HepG2 (cell line): ENCODE measurements around the gene VASN. TPM values are rescaled to one million over a fixed set of nuclear protein-coding genes. Genes with fewer than 3 reads are reported as not detected.
A peak's percentile ranks its signal among the peaks of the same experiment; 100 is the strongest.

Experiments
- CHD2 ChIP-seq: IDR thresholded peaks from 2 replicates; pipeline ENCODE4 v1.6.1; 2011; ENCODE audit warnings: low read depth, low read length, improper control_type of control experiment
- HINFP ChIP-seq: sonication (generic); formaldehyde crosslinking; IDR thresholded peaks from 2 replicates; pipeline ENCODE4 v1.4.0; 2020; ENCODE audit warnings: low read depth, mild to moderate bottlenecking, missing genetic modification reagents
- HIVEP1 ChIP-seq: sonication (generic); formaldehyde crosslinking; IDR thresholded peaks from 2 replicates; pipeline ENCODE4 v1.4.0; 2020; ENCODE audit warnings: mild to moderate bottlenecking, missing genetic modification reagents
- KAT2B ChIP-seq: fragments of 150-350 bp; IDR thresholded peaks from 2 replicates; pipeline ENCODE4 v1.6.1; 2014; ENCODE audit warnings: low read depth, low read length, borderline replicate concordance
- NFE2L1 ChIP-seq: sonication (generic); formaldehyde crosslinking; IDR thresholded peaks from 2 replicates; pipeline ENCODE4 v1.4.0; 2020; ENCODE audit warnings: missing genetic modification reagents, mild to moderate bottlenecking, borderline replicate concordance
- NR2F2 ChIP-seq: IDR thresholded peaks from 2 replicates; pipeline ENCODE4 v1.6.1; 2012; ENCODE audit warnings: low read depth, inconsistent platforms, borderline replicate concordance
- RELA ChIP-seq: sonication (generic); formaldehyde crosslinking; IDR thresholded peaks from 2 replicates; pipeline ENCODE4 v1.4.0; 2020; ENCODE audit warnings: missing genetic modification reagents
- SP2 ChIP-seq: sonication (generic); formaldehyde crosslinking; IDR thresholded peaks from 2 replicates; pipeline ENCODE4 v1.5.1; 2020; ENCODE audit warnings: mild to moderate bottlenecking, missing genetic modification reagents
- ZFP36L2 ChIP-seq: sonication (generic); formaldehyde crosslinking; IDR thresholded peaks from 2 replicates; pipeline ENCODE4 v1.4.0; 2020; ENCODE audit warnings: missing genetic modification reagents
- ZKSCAN8 ChIP-seq: IDR thresholded peaks from 2 replicates; pipeline ENCODE4 v1.6.1; 2016; ENCODE audit warnings: borderline replicate concordance, missing genetic modification reagents, missing compliant biosample characterization
- ZNF12 ChIP-seq: sonication (generic); formaldehyde crosslinking; IDR thresholded peaks from 2 replicates; pipeline ENCODE4 v1.5.0; 2020; ENCODE audit warnings: missing genetic modification reagents
- ZNF224 ChIP-seq: sonication (generic); formaldehyde crosslinking; IDR thresholded peaks from 2 replicates; pipeline ENCODE4 v1.5.0; 2020; ENCODE audit warnings: mild to moderate bottlenecking, missing genetic modification reagents
- ZNF260 ChIP-seq: sonication (generic); formaldehyde crosslinking; IDR thresholded peaks from 2 replicates; pipeline ENCODE4 v1.4.0; 2020; ENCODE audit warnings: missing genetic modification reagents, low read depth, mild to moderate bottlenecking, borderline replicate concordance
- ZNF382 ChIP-seq: sonication (generic); formaldehyde crosslinking; IDR thresholded peaks from 2 replicates; pipeline ENCODE4 v1.5.0; 2020; ENCODE audit warnings: missing genetic modification reagents, mild to moderate bottlenecking, borderline replicate concordance
- polyA plus RNA-seq, 8 experiments: library from polyadenylated mRNA; depleted of rRNA in 3 of 8; stranded (reverse) in 7 of 8; unstranded in 1 of 8; fragments of >200 nt; fragmentation: Illumina TruSeq in 4 of 8; extraction: Trizol in 4 of 8; gene quantifications; 2 replicates each; pipeline versions ENCODE4 v1.2.1 to v1.2.3, GENCODE V29; 2011 to 2016; ENCODE audit warnings: low read depth in 4 of 8, missing spikeins in 1 of 8, mixed read lengths in 1 of 8; ENCODE audit not compliant: insufficient read depth in 1 of 8
- total RNA-seq, 5 experiments: library from RNA; depleted of rRNA; stranded (reverse); fragments of >200 nt; fragmentation: Illumina TruSeq; extraction: Trizol; gene quantifications; 2 replicates each; pipeline ENCODE4 v1.2.3, GENCODE V29; 2016; ENCODE audit warnings: low read depth in 1 of 5
- TF ChIP-seq, protein P1 (sequence below): sonication (generic); formaldehyde crosslinking; conservative IDR thresholded peaks from 2 replicates; pipeline ENCODE4 v1.4.0; 2020; ENCODE audit warnings: mild to moderate bottlenecking, missing genetic modification reagents, moderate library complexity
- TF ChIP-seq, protein P2 (sequence below), 2 experiments: fragments of 450-650 bp in 1 of 2; sonication (generic) in 1 of 2; formaldehyde crosslinking; IDR thresholded peaks; 2 replicates each; pipeline versions ENCODE4 v1.5.0 to v1.8.0; 2020 to 2022; ENCODE audit warnings: mild to moderate bottlenecking in 1 of 2, missing genetic modification reagents in 1 of 2
- TF ChIP-seq, protein P3 (sequence below): sonication (generic); formaldehyde crosslinking; IDR thresholded peaks from 2 replicates; pipeline ENCODE4 v1.5.0; 2020; ENCODE audit warnings: missing genetic modification reagents, mild to moderate bottlenecking, borderline replicate concordance
- TF ChIP-seq, protein P4 (sequence below): sonication (generic); formaldehyde crosslinking; IDR thresholded peaks from 2 replicates; pipeline ENCODE4 v1.4.0; 2020; ENCODE audit warnings: low read depth, mild to moderate bottlenecking, missing genetic modification reagents
- TF ChIP-seq, protein P5 (sequence below): sonication (generic); formaldehyde crosslinking; IDR thresholded peaks from 2 replicates; pipeline ENCODE4 v1.5.0; 2020; ENCODE audit warnings: missing genetic modification reagents

The VASN gene
- total and polyA plus RNA-seq, 2 of the 13 experiments (the other 11 are each of a cell fraction or from before 2014, with no cell fraction given), result 8.4 to 18.2 TPM

DNA sequence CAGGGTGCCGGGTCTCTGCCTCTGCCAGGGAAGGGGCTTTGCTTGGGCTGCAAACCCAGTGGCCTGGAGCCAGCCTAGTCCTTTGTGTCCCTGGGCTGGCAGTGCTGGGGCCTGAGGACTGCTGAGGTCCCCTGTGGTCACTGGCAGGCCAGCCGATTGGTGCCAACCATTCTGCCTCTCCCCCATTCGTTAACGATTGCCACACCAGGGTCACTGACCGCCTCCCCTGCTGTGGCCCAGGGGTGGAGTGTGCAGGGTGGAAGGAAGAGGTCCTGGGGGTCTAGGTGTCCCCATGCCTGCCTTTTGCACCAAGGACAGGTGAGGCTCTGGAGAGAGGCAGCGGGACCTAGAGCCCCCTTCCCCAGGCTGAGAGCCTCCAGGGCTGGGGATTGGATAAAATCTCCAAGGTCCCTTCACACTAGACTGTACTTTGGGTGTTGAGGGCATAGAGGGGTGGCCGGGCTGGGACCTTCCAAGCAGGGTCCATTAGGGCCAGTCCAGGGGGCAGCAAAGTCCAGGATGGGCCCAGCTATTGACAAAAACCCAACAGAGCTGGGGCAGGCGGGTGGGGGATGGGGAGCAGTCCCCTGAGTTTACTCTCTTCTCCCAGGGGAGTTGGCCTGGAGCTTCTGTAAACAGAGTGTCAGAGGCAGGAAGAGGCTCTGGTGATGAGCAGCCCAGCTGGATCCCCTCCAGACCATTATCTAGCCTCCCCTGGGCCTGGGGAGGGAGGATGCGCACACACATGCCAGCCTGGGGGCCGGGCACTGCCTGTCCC lies 1.1 kb downstream of the VASN start (continued):
- TF ChIP-seq, protein P1, sequence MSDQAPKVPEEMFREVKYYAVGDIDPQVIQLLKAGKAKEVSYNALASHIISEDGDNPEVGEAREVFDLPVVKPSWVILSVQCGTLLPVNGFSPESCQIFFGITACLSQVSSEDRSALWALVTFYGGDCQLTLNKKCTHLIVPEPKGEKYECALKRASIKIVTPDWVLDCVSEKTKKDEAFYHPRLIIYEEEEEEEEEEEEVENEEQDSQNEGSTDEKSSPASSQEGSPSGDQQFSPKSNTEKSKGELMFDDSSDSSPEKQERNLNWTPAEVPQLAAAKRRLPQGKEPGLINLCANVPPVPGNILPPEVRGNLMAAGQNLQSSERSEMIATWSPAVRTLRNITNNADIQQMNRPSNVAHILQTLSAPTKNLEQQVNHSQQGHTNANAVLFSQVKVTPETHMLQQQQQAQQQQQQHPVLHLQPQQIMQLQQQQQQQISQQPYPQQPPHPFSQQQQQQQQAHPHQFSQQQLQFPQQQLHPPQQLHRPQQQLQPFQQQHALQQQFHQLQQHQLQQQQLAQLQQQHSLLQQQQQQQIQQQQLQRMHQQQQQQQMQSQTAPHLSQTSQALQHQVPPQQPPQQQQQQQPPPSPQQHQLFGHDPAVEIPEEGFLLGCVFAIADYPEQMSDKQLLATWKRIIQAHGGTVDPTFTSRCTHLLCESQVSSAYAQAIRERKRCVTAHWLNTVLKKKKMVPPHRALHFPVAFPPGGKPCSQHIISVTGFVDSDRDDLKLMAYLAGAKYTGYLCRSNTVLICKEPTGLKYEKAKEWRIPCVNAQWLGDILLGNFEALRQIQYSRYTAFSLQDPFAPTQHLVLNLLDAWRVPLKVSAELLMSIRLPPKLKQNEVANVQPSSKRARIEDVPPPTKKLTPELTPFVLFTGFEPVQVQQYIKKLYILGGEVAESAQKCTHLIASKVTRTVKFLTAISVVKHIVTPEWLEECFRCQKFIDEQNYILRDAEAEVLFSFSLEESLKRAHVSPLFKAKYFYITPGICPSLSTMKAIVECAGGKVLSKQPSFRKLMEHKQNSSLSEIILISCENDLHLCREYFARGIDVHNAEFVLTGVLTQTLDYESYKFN, result peak; percentile 94
- TF ChIP-seq ZNF12 (no peak), ZNF224 (CRISPR knock-in tag) (no peak), ZNF382 (no peak), NFE2L1 (CRISPR knock-in tag) (no peak), RELA (CRISPR knock-in tag) (no peak), HIVEP1 (CRISPR knock-in tag) (no peak), ZKSCAN8 (peak; percentile 22; the same call in 1 of the 2 replicates), ZNF260 (CRISPR knock-in tag) (0 out of 2 replicates have a peak, but pooled peaks have one; percentile 28), KAT2B (no peak), NR2F2 (no peak), HINFP (CRISPR knock-in tag) (no peak; the same call in 1 of the 2 replicates), CHD2 (no peak), ZFP36L2 (CRISPR knock-in tag) (no peak), SP2 (CRISPR knock-in tag) (peak; percentile 22; the same call in 1 of the 2 replicates)
- TF ChIP-seq, protein P2, sequence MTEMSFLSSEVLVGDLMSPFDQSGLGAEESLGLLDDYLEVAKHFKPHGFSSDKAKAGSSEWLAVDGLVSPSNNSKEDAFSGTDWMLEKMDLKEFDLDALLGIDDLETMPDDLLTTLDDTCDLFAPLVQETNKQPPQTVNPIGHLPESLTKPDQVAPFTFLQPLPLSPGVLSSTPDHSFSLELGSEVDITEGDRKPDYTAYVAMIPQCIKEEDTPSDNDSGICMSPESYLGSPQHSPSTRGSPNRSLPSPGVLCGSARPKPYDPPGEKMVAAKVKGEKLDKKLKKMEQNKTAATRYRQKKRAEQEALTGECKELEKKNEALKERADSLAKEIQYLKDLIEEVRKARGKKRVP (CRISPR knock-in tag; IDR thresholded peaks at IDR 0.05), result no peak
- TF ChIP-seq, protein P3, sequence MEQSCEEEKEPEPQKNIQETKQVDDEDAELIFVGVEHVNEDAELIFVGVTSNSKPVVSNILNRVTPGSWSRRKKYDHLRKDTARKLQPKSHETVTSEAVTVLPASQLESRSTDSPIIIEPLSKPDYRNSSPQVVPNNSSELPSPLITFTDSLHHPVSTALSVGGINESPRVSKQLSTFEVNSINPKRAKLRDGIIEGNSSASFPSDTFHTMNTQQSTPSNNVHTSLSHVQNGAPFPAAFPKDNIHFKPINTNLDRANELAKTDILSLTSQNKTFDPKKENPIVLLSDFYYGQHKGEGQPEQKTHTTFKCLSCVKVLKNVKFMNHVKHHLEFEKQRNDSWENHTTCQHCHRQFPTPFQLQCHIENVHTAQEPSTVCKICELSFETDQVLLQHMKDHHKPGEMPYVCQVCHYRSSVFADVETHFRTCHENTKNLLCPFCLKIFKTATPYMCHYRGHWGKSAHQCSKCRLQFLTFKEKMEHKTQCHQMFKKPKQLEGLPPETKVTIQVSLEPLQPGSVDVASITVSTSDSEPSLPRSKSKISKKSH (CRISPR knock-in tag), result peak; percentile 79; the same call in 1 of the 2 replicates
- TF ChIP-seq, protein P4, sequence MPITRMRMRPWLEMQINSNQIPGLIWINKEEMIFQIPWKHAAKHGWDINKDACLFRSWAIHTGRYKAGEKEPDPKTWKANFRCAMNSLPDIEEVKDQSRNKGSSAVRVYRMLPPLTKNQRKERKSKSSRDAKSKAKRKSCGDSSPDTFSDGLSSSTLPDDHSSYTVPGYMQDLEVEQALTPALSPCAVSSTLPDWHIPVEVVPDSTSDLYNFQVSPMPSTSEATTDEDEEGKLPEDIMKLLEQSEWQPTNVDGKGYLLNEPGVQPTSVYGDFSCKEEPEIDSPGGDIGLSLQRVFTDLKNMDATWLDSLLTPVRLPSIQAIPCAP (CRISPR knock-in tag), result no peak
- TF ChIP-seq, protein P5, sequence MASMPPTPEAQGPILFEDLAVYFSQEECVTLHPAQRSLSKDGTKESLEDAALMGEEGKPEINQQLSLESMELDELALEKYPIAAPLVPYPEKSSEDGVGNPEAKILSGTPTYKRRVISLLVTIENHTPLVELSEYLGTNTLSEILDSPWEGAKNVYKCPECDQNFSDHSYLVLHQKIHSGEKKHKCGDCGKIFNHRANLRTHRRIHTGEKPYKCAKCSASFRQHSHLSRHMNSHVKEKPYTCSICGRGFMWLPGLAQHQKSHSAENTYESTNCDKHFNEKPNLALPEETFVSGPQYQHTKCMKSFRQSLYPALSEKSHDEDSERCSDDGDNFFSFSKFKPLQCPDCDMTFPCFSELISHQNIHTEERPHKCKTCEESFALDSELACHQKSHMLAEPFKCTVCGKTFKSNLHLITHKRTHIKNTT, result no peak
